DND-41 (cell line): Measurements from ENCODE around the gene EMP2.

Source experiments
- ATAC-seq: fragments of 200-7000 bp; cut with Tn5 transposase; 3 replicates; pipeline ENCODE4 v1.9.1; 2021; ENCODE audit warnings: low read depth; ENCODE audit not compliant: insufficient read depth
- DNase-seq: peaks from one replicate; pipeline ENCODE4 v3.0.0-alpha.2; 2020
- H2AFZ ChIP-seq: 2 replicates; pipeline ENCODE4 v1.6.0; 2012; ENCODE audit warnings: low read depth, low read length
- H3K27ac ChIP-seq: 2 replicates; pipeline ENCODE4 v1.5.1; 2012; ENCODE audit warnings: low read length, inconsistent platforms
- H3K27me3 ChIP-seq: fragments of 200-600 bp; sonication (generic); 2 replicates; pipeline ENCODE4 v1.6.0; 2012; ENCODE audit warnings: low read length, mild to moderate bottlenecking, inconsistent platforms; ENCODE audit not compliant: insufficient read depth, poor library complexity
- H3K36me3 ChIP-seq: 2 replicates; pipeline ENCODE4 v1.5.1; 2012; ENCODE audit warnings: low read length, inconsistent platforms; ENCODE audit not compliant: insufficient read depth
- H3K4me1 ChIP-seq: 2 replicates; pipeline ENCODE4 v1.5.1; 2012; ENCODE audit warnings: mild to moderate bottlenecking, low read length; ENCODE audit not compliant: insufficient read depth
- H3K4me2 ChIP-seq: 2 replicates; pipeline ENCODE4 v1.6.0; 2012; ENCODE audit warnings: mild to moderate bottlenecking, moderate library complexity, low read length, inconsistent platforms; ENCODE audit not compliant: insufficient read depth
- H3K4me3 ChIP-seq, 2 experiments: fragments of 200-600 bp in 1 of 2; shearing (Covaris generic) in 1 of 2; 2 replicates each; pipeline ENCODE4 v1.5.1; 2012 to 2016; ENCODE audit warnings: inconsistent platforms in 2 of 2, low read length in 2 of 2, mild to moderate bottlenecking in 2 of 2, low read depth in 1 of 2, moderate library complexity in 1 of 2
- H3K79me2 ChIP-seq: 2 replicates; pipeline ENCODE4 v1.6.0; 2012; ENCODE audit warnings: low read length, inconsistent platforms; ENCODE audit not compliant: insufficient read depth
- H3K9ac ChIP-seq: 2 replicates; pipeline ENCODE4 v1.6.0; 2012; ENCODE audit warnings: low read depth, mild to moderate bottlenecking, inconsistent platforms, low read length, moderate library complexity
- H3K9me3 ChIP-seq: 2 replicates; pipeline ENCODE4 v1.5.1; 2012; ENCODE audit warnings: low read length, moderate library complexity, mild to moderate bottlenecking, inconsistent platforms; ENCODE audit not compliant: insufficient read depth, severe bottlenecking
- H4K20me1 ChIP-seq: 2 replicates; pipeline ENCODE4 v1.6.0; 2012; ENCODE audit warnings: low read length; ENCODE audit not compliant: insufficient read depth
- EZH2 ChIP-seq: IDR thresholded peaks from 3 replicates; pipeline ENCODE4 v1.6.1; 2012; ENCODE audit warnings: borderline replicate concordance, low read depth, mild to moderate bottlenecking, moderate library complexity, low read length, inconsistent platforms; ENCODE audit not compliant: severe bottlenecking
- TF ChIP-seq, protein P1 (sequence below): IDR thresholded peaks from 2 replicates; pipeline ENCODE4 v1.5.1; 2012; ENCODE audit warnings: borderline replicate concordance, low read length, moderate library complexity, mild to moderate bottlenecking; ENCODE audit not compliant: poor library complexity, severe bottlenecking; ENCODE audit errors: extremely low read depth

EMP2 gene

DNA sequence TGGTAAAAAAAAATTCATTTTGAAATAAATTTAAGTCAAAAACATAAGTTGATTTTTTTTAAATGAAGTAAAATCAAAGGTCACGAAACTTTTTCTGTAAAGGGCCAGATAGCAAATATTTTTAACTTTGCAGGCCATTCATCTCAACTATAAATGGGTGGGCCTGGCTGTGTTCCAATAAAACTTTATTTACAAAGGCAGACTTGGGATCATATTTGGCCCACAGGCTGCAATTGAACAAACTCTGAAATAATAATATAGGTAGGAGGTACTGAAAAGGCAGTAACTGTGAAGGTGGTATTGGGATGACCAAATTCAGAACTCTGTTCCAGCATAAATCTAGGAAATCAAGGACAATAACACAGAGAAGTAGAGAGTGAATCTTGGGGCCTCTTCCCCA, 12.2 kb upstream of the EMP2 start:
- Histone ChIP-seq H3K9me3 (no peaks in the 10 kb centered on the region), H3K4me2 (no peak overlapping the region), H2AFZ (no peak overlapping the region), H3K4me1 (no peaks in the 10 kb centered on the region), H3K4me3 (no peak overlapping the region), H3K27me3 (peaks cover 23% of the 10 kb centered on the region), H3K27ac (no peak overlapping the region), H3K9ac (no peak overlapping the region), H3K79me2 (no peaks in the 10 kb centered on the region), H3K36me3 (no peaks in the 10 kb centered on the region), H4K20me1 (peaks cover 3% of the 10 kb centered on the region; the same call in 1 of the 2 replicates)
- ATAC-seq (no peak), DNase-seq (no peak)
- TF ChIP-seq EZH2, result no peak
- TF ChIP-seq, protein P1, sequence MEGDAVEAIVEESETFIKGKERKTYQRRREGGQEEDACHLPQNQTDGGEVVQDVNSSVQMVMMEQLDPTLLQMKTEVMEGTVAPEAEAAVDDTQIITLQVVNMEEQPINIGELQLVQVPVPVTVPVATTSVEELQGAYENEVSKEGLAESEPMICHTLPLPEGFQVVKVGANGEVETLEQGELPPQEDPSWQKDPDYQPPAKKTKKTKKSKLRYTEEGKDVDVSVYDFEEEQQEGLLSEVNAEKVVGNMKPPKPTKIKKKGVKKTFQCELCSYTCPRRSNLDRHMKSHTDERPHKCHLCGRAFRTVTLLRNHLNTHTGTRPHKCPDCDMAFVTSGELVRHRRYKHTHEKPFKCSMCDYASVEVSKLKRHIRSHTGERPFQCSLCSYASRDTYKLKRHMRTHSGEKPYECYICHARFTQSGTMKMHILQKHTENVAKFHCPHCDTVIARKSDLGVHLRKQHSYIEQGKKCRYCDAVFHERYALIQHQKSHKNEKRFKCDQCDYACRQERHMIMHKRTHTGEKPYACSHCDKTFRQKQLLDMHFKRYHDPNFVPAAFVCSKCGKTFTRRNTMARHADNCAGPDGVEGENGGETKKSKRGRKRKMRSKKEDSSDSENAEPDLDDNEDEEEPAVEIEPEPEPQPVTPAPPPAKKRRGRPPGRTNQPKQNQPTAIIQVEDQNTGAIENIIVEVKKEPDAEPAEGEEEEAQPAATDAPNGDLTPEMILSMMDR, result no peak

DNA sequence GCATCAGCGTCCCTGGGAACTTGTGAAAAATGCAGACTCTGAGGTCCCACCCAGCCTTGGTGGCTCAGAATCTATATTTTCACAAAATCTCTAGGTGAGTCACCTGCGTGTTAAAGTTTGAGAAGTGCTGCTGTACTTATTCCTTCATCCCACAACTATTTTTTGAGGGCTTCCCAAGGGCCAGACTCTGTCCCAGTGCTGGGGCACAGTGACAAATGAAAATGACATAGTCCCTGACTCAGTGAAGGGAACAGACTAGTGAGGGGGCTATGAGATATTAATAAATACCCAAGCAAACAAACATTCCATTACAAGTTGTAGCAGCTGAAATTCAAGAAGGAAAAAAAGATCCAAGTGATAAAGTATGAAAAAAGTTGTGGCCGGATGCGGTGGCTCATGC, 9.9 kb upstream of the EMP2 start:
- Histone ChIP-seq H3K4me3 (no peak overlapping the region), H2AFZ (no peak overlapping the region), H3K27ac (no peak overlapping the region), H3K9ac (no peak overlapping the region), H3K9me3 (no peaks in the 10 kb centered on the region), H3K79me2 (no peaks in the 10 kb centered on the region), H3K4me1 (no peaks in the 10 kb centered on the region), H3K36me3 (no peaks in the 10 kb centered on the region), H3K4me2 (no peak overlapping the region), H4K20me1 (peaks cover 3% of the 10 kb centered on the region; the same call in 1 of the 2 replicates), H3K27me3 (peaks cover 23% of the 10 kb centered on the region)
- ATAC-seq (no peak), DNase-seq (no peak)
- TF ChIP-seq, protein P1, result no peak
- TF ChIP-seq EZH2, result no peak

DNA sequence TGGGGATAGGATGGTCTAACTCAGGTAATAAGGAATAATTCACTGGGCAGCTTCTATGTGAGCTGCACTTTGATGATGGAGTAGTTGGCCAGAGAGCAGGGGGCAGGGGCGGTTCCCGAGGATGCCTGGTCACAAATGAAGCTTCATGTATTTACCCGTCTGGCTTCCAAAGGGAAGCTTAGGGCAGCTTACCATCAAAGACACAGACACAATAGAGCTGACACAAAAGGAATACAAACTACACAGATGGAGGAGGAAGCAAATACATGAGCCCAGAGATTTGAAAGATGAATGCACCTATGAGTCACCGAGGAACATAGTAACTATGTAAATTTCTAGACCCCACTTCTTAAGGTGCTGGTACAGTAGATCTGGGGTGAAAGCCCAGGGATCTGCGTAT, 8.7 kb upstream of the EMP2 start:
- H2AFZ ChIP-seq, result no peak overlapping the region
- no peaks in the 10 kb centered on the region for H3K79me2 ChIP-seq
- no peak overlapping the region for H3K4me3 ChIP-seq
- H3K4me1 ChIP-seq, result no peaks in the 10 kb centered on the region
- H3K36me3 ChIP-seq, result no peaks in the 10 kb centered on the region
- peaks cover 23% of the 10 kb centered on the region for H3K27me3 ChIP-seq
- no peak for TF ChIP-seq EZH2
- TF ChIP-seq, protein P1, result no peak
- H3K9me3 ChIP-seq, result no peaks in the 10 kb centered on the region
- no peak overlapping the region for H3K9ac ChIP-seq
- H3K4me2 ChIP-seq, result no peak overlapping the region
- DNase-seq, result no peak
- ATAC-seq, result no peak
- H3K27ac ChIP-seq, result no peak overlapping the region
- no peaks in the 10 kb centered on the region for H4K20me1 ChIP-seq

DNA sequence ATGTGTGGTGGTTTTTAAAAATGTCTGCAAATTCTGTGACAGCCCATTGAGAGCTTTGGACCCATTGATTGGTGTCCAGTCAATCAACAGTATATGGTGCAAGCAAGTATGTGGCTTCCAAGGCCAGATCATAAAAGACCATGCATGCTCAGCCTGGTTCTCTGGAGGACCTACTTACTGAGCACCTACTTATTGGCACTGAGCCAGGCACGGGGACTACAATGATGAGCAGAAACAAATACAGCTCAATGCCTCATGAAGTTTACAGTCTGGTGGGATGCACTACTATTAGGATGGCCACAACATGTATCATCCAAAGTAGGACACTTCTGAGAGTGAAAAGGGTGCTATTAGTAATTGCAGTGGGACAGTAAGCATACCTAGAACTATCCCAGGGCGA, 7.2 kb upstream of the EMP2 start:
- Histone ChIP-seq H3K9ac (no peak overlapping the region), H3K9me3 (no peaks in the 10 kb centered on the region), H3K79me2 (no peaks in the 10 kb centered on the region), H3K27ac (no peak overlapping the region), H4K20me1 (no peaks in the 10 kb centered on the region), H3K4me3 (no peak overlapping the region), H3K4me1 (no peaks in the 10 kb centered on the region), H2AFZ (no peak overlapping the region), H3K27me3 (peaks cover 19% of the 10 kb centered on the region), H3K36me3 (no peaks in the 10 kb centered on the region), H3K4me2 (no peak overlapping the region)
- DNase-seq (no peak), ATAC-seq (no peak)
- TF ChIP-seq, protein P1, result no peak
- TF ChIP-seq EZH2, result no peak
